ENCODE data around the gene NTMT1. TPM values are rescaled to one million over a fixed set of nuclear protein-coding genes. Genes with fewer than 3 reads are reported as not detected.

Gene NTMT1, protein sequence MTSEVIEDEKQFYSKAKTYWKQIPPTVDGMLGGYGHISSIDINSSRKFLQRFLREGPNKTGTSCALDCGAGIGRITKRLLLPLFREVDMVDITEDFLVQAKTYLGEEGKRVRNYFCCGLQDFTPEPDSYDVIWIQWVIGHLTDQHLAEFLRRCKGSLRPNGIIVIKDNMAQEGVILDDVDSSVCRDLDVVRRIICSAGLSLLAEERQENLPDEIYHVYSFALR
- total RNA-seq (23.9 TPM), polyA plus RNA-seq (33.2 TPM)
- long read RNA-seq, donor 1, partial matches to known transcripts, result 0 of 1 reads
- long read RNA-seq, donor 1, other reads (novel, unspliced or antisense), result 0 of 1 reads
- long read RNA-seq, donor 2, result 0 reads
- long read RNA-seq, donor 3, transcript NTMT1-207 (3 exons, 1,072 nt), result minor isoform, 5 of 16 reads
- long read RNA-seq, donor 3, transcript NTMT1-203 (4 exons, 1,315 nt), result major isoform, 7 of 16 reads
- long read RNA-seq, donor 3, partial matches to known transcripts, result 0 of 16 reads
- long read RNA-seq, donor 3, other reads (novel, unspliced or antisense), result 0 of 16 reads
- long read RNA-seq, donor 4, transcript NTMT1-203 (4 exons, 1,315 nt), result major isoform, 5 of 8 reads
- long read RNA-seq, donor 4, partial matches to known transcripts, result 0 of 8 reads
- long read RNA-seq, donor 4, other reads (novel, unspliced or antisense), result 0 of 8 reads
- long read RNA-seq, donor 5, transcript NTMT1-203 (4 exons, 1,315 nt), result major isoform, 17 of 41 reads
- long read RNA-seq, donor 5, transcript NTMT1-202 (4 exons, 741 nt), result minor isoform, 7 of 41 reads
- long read RNA-seq, donor 5, transcript NTMT1-207 (3 exons, 1,072 nt), result minor isoform, 6 of 41 reads
- long read RNA-seq, donor 5, partial matches to known transcripts, result 6 of 41 reads
- long read RNA-seq, donor 5, other reads (novel, unspliced or antisense), result 0 of 41 reads
- long read RNA-seq, donor 6, transcript NTMT1-203 (4 exons, 1,315 nt), result major isoform, 5 of 12 reads
- long read RNA-seq, donor 6, partial matches to known transcripts, result 0 of 12 reads
- long read RNA-seq, donor 6, other reads (novel, unspliced or antisense), result 0 of 12 reads
- long read RNA-seq, donor 7, transcript NTMT1-203 (4 exons, 1,315 nt), result major isoform, 19 of 29 reads
- long read RNA-seq, donor 7, partial matches to known transcripts, result 0 of 29 reads
- long read RNA-seq, donor 7, other reads (novel, unspliced or antisense), result 0 of 29 reads
- long read RNA-seq, donor 8, transcript NTMT1-203 (4 exons, 1,315 nt), result major isoform, 8 of 9 reads
- long read RNA-seq, donor 8, partial matches to known transcripts, result 0 of 9 reads
- long read RNA-seq, donor 8, other reads (novel, unspliced or antisense), result 0 of 9 reads
- long read RNA-seq, donor 9, partial matches to known transcripts, result 0 of 11 reads
- long read RNA-seq, donor 9, other reads (novel, unspliced or antisense), result 0 of 11 reads
- long read RNA-seq, donor 10, transcript NTMT1-203 (4 exons, 1,315 nt), result major isoform, 11 of 18 reads
- long read RNA-seq, donor 10, partial matches to known transcripts, result 0 of 18 reads
- long read RNA-seq, donor 10, other reads (novel, unspliced or antisense), result 0 of 18 reads

DNA sequence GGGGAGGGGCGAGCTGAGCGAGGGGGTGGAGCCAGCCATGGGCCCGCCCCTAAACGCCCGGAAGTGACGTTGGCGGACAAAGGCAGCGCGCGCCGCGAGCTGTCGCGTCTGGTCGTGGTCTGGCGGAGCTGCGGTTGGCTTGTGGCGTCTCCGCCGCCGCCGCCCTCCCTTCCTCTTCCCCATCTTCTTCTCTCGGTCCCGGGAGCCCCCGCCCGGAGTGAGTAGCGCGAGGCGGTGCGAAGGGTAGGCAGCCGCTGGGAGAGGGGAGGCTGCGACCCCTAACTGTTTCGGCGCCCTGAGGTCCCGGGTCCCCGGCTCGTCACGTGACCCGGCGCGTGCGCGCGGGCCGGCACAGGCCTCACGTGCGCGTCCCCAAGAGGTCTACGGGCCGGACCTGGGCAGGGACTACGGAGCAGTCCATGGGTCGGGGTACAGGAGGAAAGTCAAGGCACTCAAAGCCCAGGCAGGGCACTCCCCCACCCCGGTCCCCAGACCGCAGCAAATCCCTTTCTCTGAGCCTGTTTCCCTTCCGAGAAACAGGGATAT lies at the start of gene NTMT1:
Gene NTMT1, plus strand, starts transcription at position 85 of the 546 bp plus-strand sequence. CDS start 6,541 bp downstream, outside the sequence.
- WGBS, result under 1% methylated on average over 55 of the region's 55 CpGs
- peaks cover 19 to 40% of the 10 kb centered on the region in 2 donors for H3K4me1 ChIP-seq (ENCODE audit: control insufficient read depth in 2 of 2, insufficient read depth in 2 of 2, low read length in 2 of 2)
- H3K9me3 ChIP-seq (ENCODE audit: control insufficient read depth in 2 of 2, insufficient read depth in 1 of 2, low read length in 1 of 2), result no peaks in the 10 kb centered on the region
- peak within 1 kb of the TSS; percentile 94 to 95 for H3K27ac ChIP-seq (ENCODE audit: low read depth in 1 of 2, low read length in 1 of 2)
- peak in 7 of 9 donors; percentile 59 to 90 (median 82) for DNase-seq (ENCODE audit: low read depth in 6 of 9, low spot score in 9 of 9)
- peaks cover 3 to 10% of the 10 kb centered on the region in 2 donors for H3K27me3 ChIP-seq (ENCODE audit: control insufficient read depth in 2 of 2, insufficient read depth in 1 of 2, low read length in 1 of 2)
- peaks cover 11 to 28% of the 10 kb centered on the region in 2 donors for H3K36me3 ChIP-seq (ENCODE audit: control insufficient read depth in 2 of 2, insufficient read depth in 2 of 2, low read length in 1 of 2)
- peak within 1 kb of the TSS; percentile 92 to 93 for H3K4me3 ChIP-seq (ENCODE audit: low read length in 2 of 2)

DNA sequence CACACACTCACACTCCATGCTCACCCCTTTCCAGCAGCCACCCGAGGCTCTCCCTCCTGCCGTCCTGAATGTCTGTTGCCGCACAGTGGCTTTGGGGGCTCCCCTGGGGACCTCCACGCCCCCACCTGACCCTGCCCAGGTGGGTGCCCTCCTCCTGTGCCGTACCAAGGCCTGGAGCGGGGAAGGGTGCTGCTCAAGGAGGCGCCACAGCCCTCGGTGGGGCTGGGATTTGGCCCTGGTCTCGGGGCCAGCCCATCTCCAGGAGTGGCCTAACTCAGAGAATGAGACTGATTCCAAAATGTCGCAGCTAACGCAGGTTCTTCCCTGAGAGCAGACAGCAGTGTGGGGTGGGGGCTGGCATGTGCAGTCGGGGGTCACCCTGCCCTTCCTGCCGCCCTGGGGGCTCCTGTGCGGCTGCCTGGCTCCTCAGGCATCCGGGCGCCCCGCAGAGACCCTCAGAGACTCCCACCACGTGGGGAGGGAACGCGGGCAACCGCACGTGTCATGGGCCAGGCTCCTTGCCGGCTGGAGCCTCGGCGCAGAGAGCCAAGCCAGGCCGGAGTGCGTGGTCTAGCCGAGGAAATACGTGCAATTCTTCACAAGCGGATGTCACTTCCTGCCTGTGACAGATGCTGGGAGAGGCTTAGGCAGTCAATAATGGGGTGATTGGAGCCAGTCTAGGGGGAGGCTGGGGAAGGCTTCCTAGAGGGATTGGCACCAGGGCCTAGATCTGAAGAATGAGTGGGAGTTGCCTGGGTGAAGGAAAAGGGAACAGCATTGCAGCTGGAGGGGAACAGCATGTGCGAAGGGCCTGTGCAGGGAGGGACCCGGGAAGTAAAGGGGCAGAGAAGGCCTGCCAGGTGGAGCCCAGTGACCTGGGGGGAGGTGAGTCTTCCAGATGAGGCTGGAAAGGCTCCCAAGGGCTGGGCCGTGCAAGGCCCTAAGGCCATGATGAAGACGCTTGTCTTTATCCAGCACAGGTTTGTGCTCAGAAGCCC lies 49.1 kb upstream of the NTMT1 start:
- Histone ChIP-seq H3K9me3 (ENCODE audit: control insufficient read depth in 2 of 2, insufficient read depth in 1 of 2, low read length in 1 of 2) (peaks cover 0 to 25% of the 10 kb centered on the region in 2 donors), H3K36me3 (ENCODE audit: control insufficient read depth in 2 of 2, insufficient read depth in 2 of 2, low read length in 1 of 2) (no peaks in the 10 kb centered on the region), H3K4me3 (ENCODE audit: low read length in 2 of 2) (no peak overlapping the region), H3K4me1 (ENCODE audit: control insufficient read depth in 2 of 2, insufficient read depth in 2 of 2, low read length in 2 of 2) (peaks cover 2 to 21% of the 10 kb centered on the region in 2 donors), H3K27me3 (ENCODE audit: control insufficient read depth in 2 of 2, insufficient read depth in 1 of 2, low read length in 1 of 2) (peaks cover 0 to 5% of the 10 kb centered on the region in 2 donors), H3K27ac (ENCODE audit: low read depth in 1 of 2, low read length in 1 of 2) (no peak overlapping the region)
- DNase-seq (ENCODE audit: low read depth in 6 of 9, low spot score in 9 of 9), result no peak
- 83% methylated on average over 34 of the region's 34 CpGs for WGBS

DNA sequence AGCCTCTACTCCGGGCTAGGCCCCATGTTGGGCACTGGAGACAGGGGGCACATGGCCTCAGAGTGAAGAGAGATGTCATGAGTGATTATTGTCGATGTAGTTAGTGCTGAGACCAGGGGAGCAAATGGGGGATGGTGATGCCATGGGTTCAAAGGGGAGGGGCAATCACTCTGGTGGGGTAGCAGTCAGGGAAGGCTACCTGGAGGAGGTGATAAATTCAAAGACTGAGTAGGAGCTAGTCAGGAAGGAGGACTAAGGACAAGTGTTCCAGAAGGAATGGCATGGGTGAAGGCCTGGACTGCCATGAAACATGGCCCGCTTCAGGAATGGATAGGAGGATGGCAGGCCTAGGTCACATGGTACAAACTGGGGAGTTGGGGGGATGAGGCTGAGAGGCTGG lies 46.7 kb upstream of the NTMT1 start:
- Histone ChIP-seq H3K4me3 (ENCODE audit: low read length in 2 of 2) (no peak overlapping the region), H3K4me1 (ENCODE audit: control insufficient read depth in 2 of 2, insufficient read depth in 2 of 2, low read length in 2 of 2) (peaks cover 4 to 31% of the 10 kb centered on the region in 2 donors), H3K27ac (ENCODE audit: low read depth in 1 of 2, low read length in 1 of 2) (no peak overlapping the region), H3K9me3 (ENCODE audit: control insufficient read depth in 2 of 2, insufficient read depth in 1 of 2, low read length in 1 of 2) (peaks cover 0 to 12% of the 10 kb centered on the region in 2 donors), H3K36me3 (ENCODE audit: control insufficient read depth in 2 of 2, insufficient read depth in 2 of 2, low read length in 1 of 2) (no peaks in the 10 kb centered on the region), H3K27me3 (ENCODE audit: control insufficient read depth in 2 of 2, insufficient read depth in 1 of 2, low read length in 1 of 2) (peaks cover 0 to 5% of the 10 kb centered on the region in 2 donors)
- no peak for DNase-seq (ENCODE audit: low read depth in 6 of 9, low spot score in 9 of 9)
- WGBS, result 97% methylated on average over 3 of the region's 3 CpGs

DNA sequence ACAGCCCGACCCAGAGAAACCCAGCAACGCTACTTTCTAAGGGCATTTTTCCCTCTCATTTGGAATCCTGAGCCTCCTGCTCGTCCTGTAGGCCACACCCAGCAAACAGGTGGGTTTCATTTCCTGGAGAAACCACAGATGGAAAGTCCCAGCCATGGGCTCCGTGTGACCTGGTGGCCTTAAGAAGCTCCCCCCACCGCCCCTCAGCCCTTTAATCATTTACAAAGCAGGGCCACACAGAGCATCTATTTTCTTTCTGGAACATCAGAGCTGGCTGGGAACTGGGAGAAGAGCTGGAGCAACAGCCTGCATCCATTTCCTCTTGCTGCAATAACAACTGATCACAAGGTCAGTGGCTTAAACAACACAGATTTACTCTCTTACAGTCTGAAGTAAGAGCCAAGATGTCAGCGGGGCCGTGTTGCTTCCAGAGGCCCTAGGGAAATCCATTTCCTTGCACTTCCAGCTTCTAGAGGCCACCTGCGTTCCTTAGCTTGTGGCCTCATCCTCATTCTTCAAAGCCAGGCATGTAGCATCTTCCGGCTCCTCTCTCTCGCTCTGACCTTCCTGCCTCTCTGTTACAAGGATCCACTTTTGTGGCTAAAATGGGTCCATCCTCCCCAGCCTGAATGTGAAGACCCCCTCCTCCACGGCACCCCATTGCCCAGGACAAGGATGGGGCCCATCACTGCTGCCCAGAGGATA lies 45.6 kb upstream of the NTMT1 start:
- WGBS, result 65% methylated on average over 11 of the region's 11 CpGs
- Histone ChIP-seq H3K4me3 (ENCODE audit: low read length in 2 of 2) (no peak overlapping the region), H3K27ac (ENCODE audit: low read depth in 1 of 2, low read length in 1 of 2) (no peak overlapping the region), H3K4me1 (ENCODE audit: control insufficient read depth in 2 of 2, insufficient read depth in 2 of 2, low read length in 2 of 2) (peaks cover 5 to 39% of the 10 kb centered on the region in 2 donors), H3K27me3 (ENCODE audit: control insufficient read depth in 2 of 2, insufficient read depth in 1 of 2, low read length in 1 of 2) (peaks cover 0 to 5% of the 10 kb centered on the region in 2 donors), H3K36me3 (ENCODE audit: control insufficient read depth in 2 of 2, insufficient read depth in 2 of 2, low read length in 1 of 2) (no peaks in the 10 kb centered on the region), H3K9me3 (ENCODE audit: control insufficient read depth in 2 of 2, insufficient read depth in 1 of 2, low read length in 1 of 2) (peaks cover 0 to 16% of the 10 kb centered on the region in 2 donors)
- peak in 1 of 9 donors; percentile 44 for DNase-seq (ENCODE audit: low read depth in 6 of 9, low spot score in 9 of 9)

DNA sequence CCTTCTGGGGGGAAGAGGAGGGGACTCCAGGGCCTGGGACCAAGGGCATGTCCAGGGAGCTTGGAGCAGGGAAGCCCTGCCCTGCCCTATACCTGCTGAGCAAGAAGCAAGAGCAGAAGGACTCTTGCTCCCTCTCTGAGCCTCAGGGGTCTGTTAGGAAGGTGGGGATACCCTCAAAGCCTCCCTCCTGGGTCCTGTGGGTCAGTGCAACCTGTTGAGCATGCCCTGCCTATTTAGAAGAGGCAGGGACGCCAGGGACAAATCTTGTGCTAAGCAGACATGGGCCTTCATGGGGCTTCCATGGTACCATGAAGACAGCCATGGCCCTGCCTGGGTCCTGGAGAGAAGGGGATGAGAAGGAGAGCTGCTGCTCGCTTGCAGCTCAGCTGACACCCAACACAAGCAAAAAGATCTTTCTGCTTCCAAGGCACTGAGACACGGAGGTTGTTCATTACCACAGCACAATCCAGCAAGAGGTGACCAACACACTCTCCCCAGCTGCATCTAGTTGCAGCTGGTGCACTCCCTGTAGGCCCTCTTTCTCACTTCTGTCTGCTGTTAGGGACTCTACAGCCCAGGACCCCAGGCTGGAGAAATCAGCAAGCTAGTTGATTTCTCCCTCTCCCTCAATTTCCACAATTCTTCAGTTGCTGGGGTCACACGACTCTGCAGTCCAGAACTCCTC lies 44.3 kb upstream of the NTMT1 start:
- H3K4me3 ChIP-seq (ENCODE audit: low read length in 2 of 2), result no peak overlapping the region
- H3K27me3 ChIP-seq (ENCODE audit: control insufficient read depth in 2 of 2, insufficient read depth in 1 of 2, low read length in 1 of 2), result no peaks in the 10 kb centered on the region
- H3K36me3 ChIP-seq (ENCODE audit: control insufficient read depth in 2 of 2, insufficient read depth in 2 of 2, low read length in 1 of 2), result no peaks in the 10 kb centered on the region
- no peak for DNase-seq (ENCODE audit: low read depth in 6 of 9, low spot score in 9 of 9)
- 92% methylated on average over 4 of the region's 4 CpGs for WGBS
- H3K27ac ChIP-seq (ENCODE audit: low read depth in 1 of 2, low read length in 1 of 2), result no peak overlapping the region
- H3K9me3 ChIP-seq (ENCODE audit: control insufficient read depth in 2 of 2, insufficient read depth in 1 of 2, low read length in 1 of 2), result peaks cover 0 to 16% of the 10 kb centered on the region in 2 donors
- H3K4me1 ChIP-seq (ENCODE audit: control insufficient read depth in 2 of 2, insufficient read depth in 2 of 2, low read length in 2 of 2), result peaks cover 8 to 48% of the 10 kb centered on the region in 2 donors

DNA sequence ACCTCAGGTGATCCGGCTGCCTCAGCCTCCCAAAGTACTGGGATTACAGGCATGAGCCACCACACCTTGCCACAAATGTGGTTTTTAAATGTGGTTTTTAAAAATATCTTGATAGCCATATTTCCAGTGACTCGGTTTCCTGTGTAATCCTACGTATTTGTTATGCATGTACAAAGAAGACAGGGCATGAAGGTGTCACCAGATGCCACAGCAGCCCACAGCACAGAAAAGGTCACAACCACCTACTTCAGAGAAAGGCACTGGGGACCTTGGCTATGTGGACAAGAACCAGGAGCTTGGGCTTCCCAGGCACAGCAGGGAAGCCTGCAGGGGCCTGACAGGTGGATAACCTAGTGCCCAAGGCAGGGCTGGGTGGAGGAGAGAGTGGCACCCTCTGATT lies 43.1 kb upstream of the NTMT1 start:
- 66% methylated on average over 3 of the region's 3 CpGs for WGBS
- H3K27me3 ChIP-seq (ENCODE audit: control insufficient read depth in 2 of 2, insufficient read depth in 1 of 2, low read length in 1 of 2), result no peaks in the 10 kb centered on the region
- H3K4me3 ChIP-seq (ENCODE audit: low read length in 2 of 2), result no peak overlapping the region
- H3K36me3 ChIP-seq (ENCODE audit: control insufficient read depth in 2 of 2, insufficient read depth in 2 of 2, low read length in 1 of 2), result no peaks in the 10 kb centered on the region
- DNase-seq (ENCODE audit: low read depth in 6 of 9, low spot score in 9 of 9), result no peak
- H3K9me3 ChIP-seq (ENCODE audit: control insufficient read depth in 2 of 2, insufficient read depth in 1 of 2, low read length in 1 of 2), result peaks cover 0 to 16% of the 10 kb centered on the region in 2 donors
- H3K4me1 ChIP-seq (ENCODE audit: control insufficient read depth in 2 of 2, insufficient read depth in 2 of 2, low read length in 2 of 2), result peaks cover 15 to 59% of the 10 kb centered on the region in 2 donors
- no peak overlapping the region for H3K27ac ChIP-seq (ENCODE audit: low read depth in 1 of 2, low read length in 1 of 2)
